DOHH2 (cell line): ENCODE results near the gene ANKHD1.

Source experiments
- CTCF ChIP-seq: fragments of 200-600 bp; sonication (generic); IDR thresholded peaks from one replicate; pipeline ENCODE4 v1.5.1; 2014; ENCODE audit warnings: antibody characterized with exemption, mild to moderate bottlenecking, low read depth, low read length; ENCODE audit not compliant: poor library complexity, severe bottlenecking
- EZH2phosphoT487 ChIP-seq: fragments of 200-600 bp; sonication (generic); IDR thresholded peaks from 2 replicates; pipeline ENCODE4 v1.6.1; 2017; ENCODE audit warnings: borderline replicate concordance, mild to moderate bottlenecking, antibody characterized with exemption, low read length, moderate library complexity, mixed read lengths

GRCh38 chr5:140576776-140577201 is 175.2 kb downstream of the ANKHD1 start:
- TF ChIP-seq CTCF (no peak), EZH2phosphoT487 (no peak)
